Measurements from ENCODE around the gene RCOR3. TPM values are rescaled to one million over a fixed set of nuclear protein-coding genes. Genes with fewer than 3 reads are reported as not detected.

The RCOR3 gene
- total and polyA plus RNA-seq, 2 of the 8 experiments (the other 6 are each of a cell fraction or from before 2014, with no cell fraction given), result 21.4 to 36.3 TPM

GRCh38 chr1:211341999-211342398, 82.8 kb downstream of the RCOR3 start (continued):
- TF ChIP-seq CHD7 (IDR thresholded peaks at IDR 0.05; ENCODE audit: insufficient replicate concordance, low read length) (no peak), PHF8 (conservative IDR thresholded peaks at IDR 0.05; ENCODE audit: low read depth, low read length) (no peak), GTF2F1 (IDR thresholded peaks at IDR 0.05; ENCODE audit: borderline replicate concordance, low read depth, low read length) (no peak), EP300 (IDR thresholded peaks at IDR 0.05; ENCODE audit: borderline replicate concordance in 1 of 2, low read depth in 2 of 2, low read length in 2 of 2) (no peak), TBP (IDR thresholded peaks at IDR 0.05; ENCODE audit: low read depth, low read length) (no peak), FOSL1 (IDR thresholded peaks at IDR 0.05; ENCODE audit: insufficient read depth, low read depth, low read length) (no peak), SAP30 (IDR thresholded peaks at IDR 0.05; ENCODE audit: insufficient read depth, insufficient replicate concordance, low read length) (no peak)
